DMS53 treated with DMSO at 0.1 percent for 48 hours (cell line): Measurements from ENCODE around the gene STRIP2.
"Not testable (repeated sequence)": the region's sequence is repeated elsewhere in the genome, so short reads cannot be mapped to it uniquely, and the experiment has no call there.

ENCODE experiments used
- DNase-seq: peaks from one replicate; lab custom pipeline; 2025; ENCODE audit not compliant: unreplicated experiment; lab: John Stamatoyannopoulos, UW

The STRIP2 gene

GRCh38 chr7:129525225-129525862 lies 91.1 kb downstream of the STRIP2 start:
- DNase-seq, result no peak

DNA sequence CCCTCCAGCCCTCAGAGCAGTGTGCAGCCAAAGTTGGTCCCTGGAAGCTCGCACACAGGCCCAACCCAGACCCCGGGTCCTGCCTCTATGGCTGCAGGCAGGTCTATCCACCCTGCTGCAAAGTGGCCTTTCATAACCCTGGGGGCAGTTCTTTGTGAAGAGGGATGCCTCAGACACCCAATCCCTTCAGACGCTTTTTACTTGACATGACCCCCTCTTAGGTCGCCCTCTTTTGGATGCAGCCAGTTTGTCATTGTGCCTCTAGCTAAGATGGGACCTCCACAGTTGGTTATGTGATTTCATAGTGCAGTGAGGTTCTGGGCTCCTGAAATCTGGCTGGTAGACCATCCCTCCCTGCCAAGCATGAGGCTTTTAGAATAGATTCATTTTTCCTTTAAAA lies 95.4 kb downstream of the STRIP2 start:
- DNase-seq, result no peak

GRCh38 chr7:129530795-129531391 lies 96.7 kb downstream of the STRIP2 start:
- peak; percentile 12 for DNase-seq

DNA sequence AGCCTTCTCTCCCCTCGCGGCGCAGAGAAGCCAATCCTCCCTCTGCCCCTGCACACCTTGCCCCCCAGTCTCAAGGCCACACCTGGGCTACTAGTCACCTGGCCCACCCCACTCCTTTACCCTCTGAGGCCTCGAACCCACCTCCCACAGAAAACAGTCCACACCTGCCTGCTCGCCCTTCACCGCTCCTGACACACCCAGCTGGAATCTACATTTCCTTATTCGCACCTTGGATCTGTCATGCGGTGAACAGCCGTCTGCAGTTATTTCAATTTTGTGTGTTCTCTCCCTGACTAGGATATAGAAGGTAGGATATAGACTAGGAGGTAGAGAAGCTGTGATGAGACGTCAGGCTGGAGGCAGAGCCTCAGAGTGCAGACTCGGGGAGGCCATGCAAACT lies 97.5 kb downstream of the STRIP2 start:
- DNase-seq, result no peak

GRCh38 chr7:129532375-129532774 lies 98.1 kb downstream of the STRIP2 start:
- DNase-seq, result no peak

- DNase-seq, result not testable (repeated sequence)
Observed at GRCh38 chr7:129534558-129535274, 100.5 kb downstream of the STRIP2 start.

DNA sequence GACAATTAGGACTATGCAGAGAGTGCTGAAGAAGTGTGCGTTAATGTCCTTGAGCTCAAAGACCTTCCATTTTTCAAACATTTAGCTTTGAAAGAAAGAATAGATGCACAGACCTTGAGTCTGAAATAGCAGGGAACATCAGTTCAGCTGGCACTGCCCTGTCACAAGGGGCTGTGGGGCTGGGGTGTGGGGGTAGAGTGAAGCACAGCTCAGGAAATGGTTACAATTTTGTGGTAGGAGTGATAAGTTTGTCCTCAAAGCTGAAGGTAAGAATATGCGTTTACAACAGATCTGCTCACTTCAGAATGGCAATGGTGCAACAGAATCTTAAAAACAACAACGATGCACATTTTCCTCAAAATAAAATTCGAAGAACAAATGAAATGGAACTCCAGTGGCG lies 101.7 kb downstream of the STRIP2 start:
- no peak for DNase-seq

DNA sequence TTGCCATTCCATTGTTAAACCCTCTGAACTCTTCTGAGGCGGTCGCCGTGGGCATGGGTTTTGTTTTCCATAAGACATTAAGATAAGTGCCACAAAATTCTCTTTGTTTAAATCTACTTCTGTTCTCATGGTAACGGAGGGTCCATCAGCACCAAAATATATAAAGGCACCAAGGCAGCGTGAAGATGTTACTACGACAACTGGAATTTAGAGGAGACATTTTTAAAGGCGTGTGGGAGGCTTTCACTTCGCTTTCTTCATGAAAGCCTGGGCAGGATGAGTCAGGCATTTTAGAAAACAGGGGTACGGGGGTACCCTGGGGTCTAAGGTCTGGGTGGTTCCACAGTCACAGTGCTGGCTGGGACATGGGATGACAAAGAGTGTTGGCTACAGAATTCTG lies 102.1 kb downstream of the STRIP2 start:
- DNase-seq, result no peak
